Fibroblast of pulmonary artery (primary cell): Measurements from ENCODE around the gene SNU13.
"Not testable (repeated sequence)": the region's sequence is repeated elsewhere in the genome, so short reads cannot be mapped to it uniquely, and the experiment has no call there.

Experiments used
- DNase-seq: peaks from one replicate; pipeline ENCODE4 v3.0.0-alpha.2; 2010; ENCODE audit warnings: low read depth
- H3K4me3 ChIP-seq: replicated peaks from 2 replicates; pipeline ENCODE4 v1.5.1; 2011; ENCODE audit warnings: low read depth, mild to moderate bottlenecking, control low read depth, low read length, moderate library complexity
- TF ChIP-seq, protein P1 (sequence below): IDR thresholded peaks from 2 replicates; pipeline ENCODE4 v1.5.1; 2011; ENCODE audit warnings: mild to moderate bottlenecking, control low read depth, low read length, inconsistent platforms; ENCODE audit errors: missing control alignments

The SNU13 gene

DNA sequence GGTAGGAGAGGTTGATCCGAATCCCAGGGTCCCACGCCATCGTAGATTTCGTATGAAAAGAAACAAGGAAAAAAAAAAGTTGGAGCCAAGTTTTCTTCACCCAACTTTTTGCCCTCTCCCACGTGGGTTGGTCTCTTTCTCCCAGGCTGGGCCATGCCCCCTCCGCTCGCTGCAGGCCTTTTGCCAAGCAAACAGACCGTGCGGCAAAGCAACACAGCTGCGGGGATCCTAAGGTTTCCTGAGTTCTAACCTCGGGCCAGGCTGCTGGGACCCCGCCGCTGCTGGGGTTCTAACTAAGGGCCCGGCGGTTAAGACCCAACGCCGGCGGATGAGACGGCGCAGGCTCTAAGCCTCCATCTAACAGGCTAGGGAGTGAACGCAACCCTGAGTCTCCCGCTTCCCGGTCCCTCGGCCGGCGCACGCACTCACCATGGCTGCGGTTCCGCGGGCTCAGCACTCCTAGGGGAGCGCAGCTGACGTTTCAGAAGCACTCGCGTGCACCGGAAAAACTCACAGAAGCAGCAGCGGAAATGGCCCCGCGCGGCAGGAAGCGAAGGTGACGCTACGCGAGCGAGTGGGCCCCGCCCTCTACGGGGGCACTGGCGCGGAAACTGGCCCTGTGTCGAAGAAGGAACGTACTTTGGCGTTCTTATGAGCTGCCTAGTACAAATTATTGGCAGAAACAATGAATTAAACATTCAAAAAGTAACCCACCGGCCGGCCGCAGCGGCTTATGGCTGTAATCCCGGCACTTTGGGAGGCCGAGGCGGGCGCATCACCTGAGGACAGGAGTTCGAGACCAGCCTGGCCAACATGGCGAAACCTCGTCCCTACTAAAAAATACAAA lies at the start of gene SNU13:
Gene SNU13, minus strand, starts transcription at position 503 of the 847 bp plus-strand sequence. Its CDS starts 71 bp downstream, at position 432.
- TF ChIP-seq, protein P1, sequence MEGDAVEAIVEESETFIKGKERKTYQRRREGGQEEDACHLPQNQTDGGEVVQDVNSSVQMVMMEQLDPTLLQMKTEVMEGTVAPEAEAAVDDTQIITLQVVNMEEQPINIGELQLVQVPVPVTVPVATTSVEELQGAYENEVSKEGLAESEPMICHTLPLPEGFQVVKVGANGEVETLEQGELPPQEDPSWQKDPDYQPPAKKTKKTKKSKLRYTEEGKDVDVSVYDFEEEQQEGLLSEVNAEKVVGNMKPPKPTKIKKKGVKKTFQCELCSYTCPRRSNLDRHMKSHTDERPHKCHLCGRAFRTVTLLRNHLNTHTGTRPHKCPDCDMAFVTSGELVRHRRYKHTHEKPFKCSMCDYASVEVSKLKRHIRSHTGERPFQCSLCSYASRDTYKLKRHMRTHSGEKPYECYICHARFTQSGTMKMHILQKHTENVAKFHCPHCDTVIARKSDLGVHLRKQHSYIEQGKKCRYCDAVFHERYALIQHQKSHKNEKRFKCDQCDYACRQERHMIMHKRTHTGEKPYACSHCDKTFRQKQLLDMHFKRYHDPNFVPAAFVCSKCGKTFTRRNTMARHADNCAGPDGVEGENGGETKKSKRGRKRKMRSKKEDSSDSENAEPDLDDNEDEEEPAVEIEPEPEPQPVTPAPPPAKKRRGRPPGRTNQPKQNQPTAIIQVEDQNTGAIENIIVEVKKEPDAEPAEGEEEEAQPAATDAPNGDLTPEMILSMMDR: no peak
- peak within 1 kb of the TSS; percentile 93 for H3K4me3 ChIP-seq
- peak; percentile 93 for DNase-seq

DNA sequence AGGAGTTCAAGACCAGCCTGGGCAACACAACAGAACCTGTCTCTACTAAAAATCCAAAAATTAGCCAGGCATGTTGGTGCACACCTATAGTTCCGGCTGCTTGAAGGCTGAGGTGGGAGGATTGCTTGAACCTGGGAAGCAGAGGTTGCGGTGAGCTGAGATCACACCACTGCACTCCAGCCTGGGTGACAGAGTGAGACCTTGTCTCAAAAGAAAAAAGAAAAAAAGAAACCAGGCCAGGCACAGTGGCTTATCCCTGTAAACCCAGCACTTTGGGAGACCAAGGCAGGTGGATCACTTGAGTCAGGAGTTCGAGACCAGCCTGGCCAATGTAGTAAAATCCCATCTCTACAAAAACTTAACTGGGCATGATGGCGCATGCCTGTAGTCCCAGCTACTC lies 44.6 kb upstream of the SNU13 start:
- H3K4me3 ChIP-seq, DNase-seq: not testable (repeated sequence)

DNA sequence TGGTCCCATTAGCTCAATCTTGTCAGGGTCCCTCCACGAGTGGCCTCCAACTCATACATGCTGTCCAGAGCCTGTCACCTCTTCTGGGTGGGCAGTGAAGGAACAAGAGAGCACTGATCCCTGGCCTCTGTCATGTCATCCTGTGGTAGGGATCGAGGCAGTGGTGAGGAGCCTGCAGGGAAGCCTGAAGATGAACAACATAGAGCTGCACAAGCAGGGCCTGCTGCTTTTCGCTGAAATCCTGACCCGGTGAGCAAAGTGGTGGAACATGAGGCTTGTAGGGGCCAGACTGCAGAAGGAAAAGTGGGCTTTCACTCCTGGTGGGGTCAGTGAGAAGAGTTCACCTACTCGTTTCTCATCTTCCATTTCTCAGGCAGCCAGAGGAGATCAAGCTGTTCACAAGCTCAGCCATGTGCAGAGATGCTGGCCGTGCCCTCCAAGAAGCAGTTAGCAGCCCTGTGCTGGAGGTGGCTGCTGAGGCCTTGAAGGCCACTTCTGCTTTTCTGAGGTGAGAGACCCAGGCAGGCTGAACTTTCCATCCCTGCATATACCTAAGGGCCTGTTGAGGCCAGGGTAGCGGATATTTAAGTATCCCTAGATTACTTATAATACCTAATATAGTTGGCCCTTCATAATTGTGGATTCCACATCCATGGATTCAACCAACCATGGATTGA lies 43.6 kb upstream of the SNU13 start:
- DNase-seq: no peak
- H3K4me3 ChIP-seq: no peak overlapping the region
- TF ChIP-seq, protein P1: no peak

DNA sequence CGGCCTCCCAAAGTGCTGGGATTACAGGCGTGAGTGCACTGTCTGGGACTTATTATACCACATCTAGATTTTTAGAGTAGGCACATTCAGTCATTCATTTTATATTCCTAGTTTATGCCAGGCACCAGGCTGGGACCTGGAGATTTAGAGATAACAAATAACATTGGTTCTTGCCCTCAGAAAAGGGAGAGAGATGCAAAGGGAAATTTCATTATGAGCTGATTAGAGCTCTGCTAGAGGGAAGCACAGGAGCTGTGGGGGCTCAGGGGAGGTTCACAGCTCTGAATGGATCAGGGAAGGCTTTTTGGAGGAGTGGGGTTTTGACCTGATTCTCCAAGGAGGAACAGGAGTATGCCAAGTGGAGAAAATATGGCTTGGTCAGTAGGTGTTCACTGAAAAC lies 42.9 kb upstream of the SNU13 start:
- DNase-seq: no peak
- TF ChIP-seq, protein P1: no peak
- no peak overlapping the region for H3K4me3 ChIP-seq

DNA sequence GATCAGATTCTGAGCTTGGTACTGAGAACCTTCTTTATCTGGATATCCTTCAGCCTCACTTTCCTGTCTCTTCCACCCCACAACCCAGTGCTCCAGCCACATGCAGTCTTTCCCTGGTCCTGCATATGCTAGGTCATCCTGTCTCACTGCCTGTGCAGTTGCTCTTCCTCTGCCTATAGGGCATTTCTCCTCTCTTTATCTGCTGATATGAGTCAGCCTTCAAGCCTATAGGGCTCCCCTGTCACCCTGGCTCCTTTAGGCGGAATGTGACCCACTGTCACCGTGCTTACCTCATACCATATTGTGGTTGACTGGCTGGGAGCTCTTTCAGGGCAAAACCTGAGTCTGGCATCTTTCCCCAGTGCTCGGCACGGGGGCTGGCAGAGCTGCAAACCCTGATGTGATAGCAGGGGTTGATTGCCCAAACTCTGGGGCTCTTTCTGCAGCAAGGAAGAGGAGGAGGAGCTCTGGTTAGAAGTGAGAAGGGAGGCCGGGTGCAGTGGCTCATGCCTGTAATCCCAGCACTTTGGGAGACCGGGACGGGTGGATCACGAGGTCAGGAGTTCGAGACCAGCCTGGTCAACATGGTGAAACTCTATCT lies 36.9 kb upstream of the SNU13 start:
- no peak for DNase-seq
- no peak overlapping the region for H3K4me3 ChIP-seq
- TF ChIP-seq, protein P1: no peak

DNA sequence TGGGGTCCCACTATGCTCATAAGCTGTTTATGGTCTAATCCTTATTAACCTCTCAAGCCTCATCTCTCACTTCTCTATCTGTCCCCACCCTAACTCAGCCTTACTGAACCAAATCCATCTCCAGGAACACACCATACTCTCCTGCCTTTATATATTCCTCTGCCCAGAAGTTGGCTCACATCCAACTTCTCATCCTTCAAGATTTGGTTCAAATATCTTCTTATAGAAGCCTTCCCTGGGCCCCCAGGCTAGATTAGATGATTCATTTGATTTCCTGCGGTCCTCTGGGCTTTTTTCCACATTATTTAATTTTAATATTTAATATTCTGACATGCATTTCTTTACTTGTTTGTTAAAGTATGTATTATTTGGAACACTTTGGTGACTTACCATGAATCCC lies 33.8 kb upstream of the SNU13 start:
- no peak overlapping the region for H3K4me3 ChIP-seq
- DNase-seq: no peak
- TF ChIP-seq, protein P1: no peak

DNA sequence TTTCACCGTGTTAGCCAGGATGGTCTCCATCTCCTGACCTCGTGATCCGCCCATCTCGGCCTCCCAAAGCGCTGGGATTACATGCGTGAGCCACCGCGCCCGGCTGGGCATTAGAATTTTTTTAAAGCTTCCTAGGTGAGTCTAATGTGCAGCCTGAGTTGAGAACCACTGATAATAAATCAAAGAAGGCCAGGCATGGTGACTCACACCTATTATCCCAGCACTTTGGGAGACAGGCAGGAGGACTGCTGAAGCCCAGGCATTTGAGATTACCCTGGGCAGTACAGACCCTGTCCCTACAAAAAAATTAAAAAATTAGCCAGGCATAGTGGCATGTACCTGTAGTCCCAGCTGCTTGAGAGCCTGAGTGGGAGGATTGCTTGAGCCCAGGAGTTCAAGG lies 24.3 kb upstream of the SNU13 start:
- no peak for DNase-seq
- H3K4me3 ChIP-seq: no peak overlapping the region
- TF ChIP-seq, protein P1: no peak
